Activated T-cell treated with anti-CD3 and anti-CD28 coated beads, Interleukin-2, amount 50 U/mL, for 72 hours (primary cell): ENCODE results near the gene RPL12. TPM values are rescaled to one million over a fixed set of nuclear protein-coding genes. Genes with fewer than 3 reads are reported as not detected.
A peak's percentile ranks its signal among the peaks of the same experiment; 100 is the strongest.

ENCODE experiments used
- ATAC-seq, 2 donors: fragments of 150-1000 bp; cut with Tn5 transposase; replicated peaks in 1 of 2; 2 replicates each; pipeline ENCODE4 v1.10.0; 2021; ENCODE audit warnings: moderate library complexity in 2 of 2, mild to moderate bottlenecking in 1 of 2
- DNase-seq, 2 donors: peaks; one replicate each; pipeline ENCODE4 v3.0.0; 2021 to 2022; ENCODE audit warnings: mixed read lengths in 1 of 2
- H3K27ac Mint-ChIP-seq: one replicate; pipeline ENCODE4 v1.8.0; 2022; ENCODE audit warnings: mild to moderate bottlenecking, moderate library complexity, mixed read lengths
- H3K27me3 Mint-ChIP-seq: one replicate; pipeline ENCODE4 v1.8.0; 2022; ENCODE audit warnings: low read depth, mixed read lengths
- H3K36me3 Mint-ChIP-seq, 2 donors: one replicate each; pipeline ENCODE4 v1.8.0; 2022; ENCODE audit warnings: mixed read lengths in 2 of 2, mild to moderate bottlenecking in 1 of 2; ENCODE audit not compliant: insufficient read depth in 2 of 2
- H3K4me1 Mint-ChIP-seq: one replicate; pipeline ENCODE4 v1.8.0; 2022; ENCODE audit warnings: low read depth, mixed read lengths
- H3K4me3 Mint-ChIP-seq, 2 donors: one replicate each; pipeline ENCODE4 v1.8.0; 2022; ENCODE audit warnings: mild to moderate bottlenecking in 2 of 2, mixed read lengths in 2 of 2, moderate library complexity in 2 of 2
- H3K9me3 Mint-ChIP-seq, 2 donors: one replicate each; pipeline ENCODE4 v1.8.0; 2022; ENCODE audit warnings: mixed read lengths in 2 of 2
- total RNA-seq, 2 donors: library from RNA; stranded (reverse); gene quantifications; one replicate each; pipeline ENCODE4 v1.2.3, GENCODE V29; 2022

RPL12 gene
- 1,000 to 10,000 TPM; 2,503 to 2,755 TPM for total RNA-seq

DNA sequence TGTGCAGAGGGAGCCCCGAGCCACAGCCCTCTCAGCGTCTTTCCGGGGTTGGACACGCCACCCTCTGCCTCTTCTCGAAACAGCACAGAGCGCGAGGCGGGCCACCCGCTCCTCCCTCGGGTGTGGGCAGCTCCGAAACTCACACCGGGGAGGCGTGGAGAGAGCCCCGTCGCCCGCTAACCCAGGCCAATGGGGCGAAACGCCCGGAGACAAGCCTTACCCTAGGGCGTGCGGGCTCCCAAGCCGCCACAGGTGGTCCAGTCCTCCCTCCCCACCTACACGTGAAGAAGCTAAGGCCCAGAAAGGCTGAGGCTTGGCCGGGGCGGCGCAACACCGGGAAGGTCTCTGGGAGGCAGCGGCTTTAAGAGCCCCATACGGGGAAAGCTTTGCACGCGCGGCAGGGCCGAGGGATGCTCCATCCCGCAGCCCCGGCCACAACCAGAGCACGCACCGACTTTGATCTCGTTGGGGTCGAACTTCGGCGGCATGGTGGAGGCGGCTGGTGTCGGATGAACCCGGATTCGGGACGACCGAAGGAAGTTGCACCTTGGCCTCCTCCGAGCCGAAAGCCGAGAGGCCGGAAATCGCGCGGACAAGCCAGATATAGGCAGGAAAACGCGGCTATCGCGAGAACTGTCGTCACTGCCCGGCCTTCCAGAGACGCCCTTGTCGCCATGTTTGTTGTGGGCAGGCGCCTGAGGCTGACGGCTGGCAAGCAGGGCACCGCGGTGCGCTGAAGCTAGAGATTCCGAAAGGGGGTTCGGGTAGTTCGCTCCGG, at the start of gene RPL12, which contains the start of gene LRSAM1:
RPL12 (minus strand) TSS at position 577 of the 778 bp plus-strand sequence; CDS start at position 488, 89 bp downstream.
LRSAM1 (plus strand) TSS at position 681 of the 778 bp plus-strand sequence. CDS start 3,018 bp downstream, outside the sequence.
- no peaks in the 10 kb centered on the region for H3K9me3 Mint-ChIP-seq
- no peaks in the 10 kb centered on the region for H3K27me3 Mint-ChIP-seq
- DNase-seq (peak; percentile 98 to 99), ATAC-seq (peak; percentile 74 to 75)
- peaks cover 43% of the 10 kb centered on the region for H3K4me1 Mint-ChIP-seq
- H3K36me3 Mint-ChIP-seq: peaks cover 35 to 50% of the 10 kb centered on the region in 2 donors
- peak within 1 kb of the TSS; percentile 91 to 94 for H3K4me3 Mint-ChIP-seq
- peak within 1 kb of the TSS; percentile 91 for H3K27ac Mint-ChIP-seq

DNA sequence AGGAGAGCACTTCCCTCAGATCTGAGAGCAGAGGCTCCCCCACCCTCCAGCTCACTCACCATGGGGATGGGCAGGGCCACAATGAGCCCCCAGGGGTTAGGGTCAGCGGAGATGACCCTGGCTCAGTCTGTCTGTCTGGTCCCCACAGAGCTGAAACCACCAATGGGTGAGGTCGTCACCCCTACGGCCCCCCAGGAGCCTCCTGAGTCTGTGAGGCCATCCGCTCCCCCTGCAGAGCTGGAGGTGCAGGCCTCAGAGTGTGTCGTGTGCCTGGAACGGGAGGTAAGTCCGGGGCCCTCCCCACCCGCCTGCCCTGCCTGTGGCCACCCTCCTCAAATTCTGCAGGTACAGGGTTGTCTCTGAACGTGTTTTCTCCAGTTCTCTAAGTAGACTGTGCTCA, 49.7 kb upstream of the RPL12 start:
- Mint-ChIP-seq H3K36me3 (no peaks in the 10 kb centered on the region), H3K4me3 (no peak overlapping the region), H3K27ac (no peak overlapping the region), H3K4me1 (no peaks in the 10 kb centered on the region), H3K9me3 (no peaks in the 10 kb centered on the region), H3K27me3 (no peaks in the 10 kb centered on the region)
- DNase-seq (no peak), ATAC-seq (no peak)

DNA sequence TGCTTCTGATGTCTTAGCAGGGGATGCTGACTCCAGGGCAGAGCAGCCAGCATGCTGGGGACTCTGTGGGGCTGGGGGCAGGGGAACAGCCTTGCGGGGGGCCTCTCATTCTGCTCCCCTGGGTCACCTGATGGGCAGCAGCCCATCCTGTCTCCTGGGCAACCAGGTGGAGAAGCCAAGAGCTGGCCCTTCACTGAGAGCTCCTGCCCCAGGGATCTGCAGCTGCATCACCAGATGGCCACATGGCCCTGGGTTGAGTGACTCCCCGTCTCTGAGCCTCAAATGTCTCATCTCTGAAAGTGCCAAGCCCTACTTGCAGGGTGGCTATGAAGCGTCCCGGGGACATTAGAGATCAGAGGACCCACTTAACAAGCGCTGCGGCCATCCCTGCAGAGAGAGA, 49.2 kb upstream of the RPL12 start:
- no peaks in the 10 kb centered on the region for H3K9me3 Mint-ChIP-seq
- no peak overlapping the region for H3K27ac Mint-ChIP-seq
- no peaks in the 10 kb centered on the region for H3K4me1 Mint-ChIP-seq
- no peaks in the 10 kb centered on the region for H3K27me3 Mint-ChIP-seq
- ATAC-seq: no peak
- DNase-seq: no peak
- H3K36me3 Mint-ChIP-seq: no peaks in the 10 kb centered on the region
- no peak overlapping the region for H3K4me3 Mint-ChIP-seq

DNA sequence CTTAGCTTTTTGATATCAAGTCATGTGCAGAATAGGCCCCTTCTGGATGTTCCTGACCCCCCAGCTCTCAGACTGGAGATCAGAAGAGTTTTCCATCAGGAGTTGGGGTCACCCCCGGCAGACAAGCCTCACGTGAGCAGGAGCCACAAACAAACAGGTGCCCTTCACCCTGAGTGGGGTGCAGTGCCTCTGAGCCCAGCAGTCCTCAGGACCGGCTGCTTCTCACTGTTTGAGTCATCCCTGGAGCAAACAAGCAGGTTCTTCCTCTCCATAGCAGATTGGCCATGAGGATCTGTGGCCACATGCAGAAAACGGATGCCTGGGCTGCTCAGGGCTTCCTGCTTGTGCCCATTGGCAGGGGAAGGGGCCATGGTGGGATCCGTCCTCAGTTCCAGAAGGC, 47.1 kb upstream of the RPL12 start:
- DNase-seq (no peak), ATAC-seq (no peak)
- Mint-ChIP-seq H3K27me3 (no peaks in the 10 kb centered on the region), H3K4me3 (no peak overlapping the region), H3K9me3 (no peaks in the 10 kb centered on the region), H3K27ac (no peak overlapping the region), H3K36me3 (no peaks in the 10 kb centered on the region), H3K4me1 (no peaks in the 10 kb centered on the region)

DNA sequence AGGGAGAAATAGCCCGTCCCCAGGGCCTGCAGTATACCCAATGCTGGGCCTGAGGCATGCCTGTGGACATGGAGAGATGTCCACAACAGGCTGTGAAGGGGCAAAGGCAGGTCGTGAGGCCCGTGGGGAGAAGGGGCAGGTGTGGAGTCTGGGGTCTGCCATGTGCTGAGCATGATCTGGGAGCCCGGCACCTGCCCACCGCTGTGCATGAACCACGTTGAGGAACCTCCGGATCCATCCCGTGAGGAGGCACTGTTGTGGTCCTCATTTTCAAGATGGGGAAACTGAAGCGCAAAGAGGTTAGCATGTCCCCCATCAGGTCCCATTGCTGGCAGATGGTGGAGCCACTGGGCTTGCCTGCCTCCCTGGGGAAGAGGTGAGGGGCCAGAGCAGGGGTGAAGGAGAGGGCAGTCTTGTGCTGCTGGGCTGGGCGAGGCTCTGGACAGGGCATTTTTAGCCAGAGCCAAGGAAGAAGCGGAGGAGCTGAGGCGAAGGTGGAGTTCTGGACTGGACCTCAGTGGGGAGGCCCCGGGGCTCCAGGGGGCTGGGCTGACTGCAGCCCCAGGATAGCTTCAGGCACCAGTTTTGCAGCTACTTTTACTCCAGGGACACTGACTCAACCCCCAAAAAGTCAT, 46.6 kb upstream of the RPL12 start:
- H3K4me1 Mint-ChIP-seq: no peaks in the 10 kb centered on the region
- DNase-seq: no peak
- H3K36me3 Mint-ChIP-seq: no peaks in the 10 kb centered on the region
- no peak for ATAC-seq
- H3K27ac Mint-ChIP-seq: no peak overlapping the region
- no peaks in the 10 kb centered on the region for H3K27me3 Mint-ChIP-seq
- no peaks in the 10 kb centered on the region for H3K9me3 Mint-ChIP-seq
- H3K4me3 Mint-ChIP-seq: no peak overlapping the region

DNA sequence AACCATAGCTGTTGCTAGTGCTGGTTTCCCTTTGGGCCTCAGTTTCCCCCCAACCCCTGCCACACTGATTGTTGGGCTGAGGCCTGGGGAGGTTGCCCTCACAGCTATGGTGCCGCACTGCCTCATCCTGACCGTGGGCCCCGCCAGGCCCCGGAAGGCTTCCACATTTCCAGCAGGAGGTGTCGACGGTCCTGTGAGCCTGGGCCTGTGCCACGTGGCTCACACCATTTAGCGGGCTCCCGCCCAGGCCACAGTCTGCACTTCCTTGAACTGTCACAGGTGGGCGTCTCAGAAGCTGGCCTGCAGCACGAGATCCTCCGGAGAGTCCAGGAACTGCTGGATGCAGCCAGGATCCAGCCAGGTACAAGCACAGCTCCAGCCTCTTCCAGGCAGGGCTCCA, 45.8 kb upstream of the RPL12 start:
- no peak overlapping the region for H3K27ac Mint-ChIP-seq
- ATAC-seq (no peak), DNase-seq (no peak)
- H3K27me3 Mint-ChIP-seq: no peaks in the 10 kb centered on the region
- H3K36me3 Mint-ChIP-seq: no peaks in the 10 kb centered on the region
- no peak overlapping the region for H3K4me3 Mint-ChIP-seq
- H3K9me3 Mint-ChIP-seq: no peaks in the 10 kb centered on the region
- no peaks in the 10 kb centered on the region for H3K4me1 Mint-ChIP-seq

DNA sequence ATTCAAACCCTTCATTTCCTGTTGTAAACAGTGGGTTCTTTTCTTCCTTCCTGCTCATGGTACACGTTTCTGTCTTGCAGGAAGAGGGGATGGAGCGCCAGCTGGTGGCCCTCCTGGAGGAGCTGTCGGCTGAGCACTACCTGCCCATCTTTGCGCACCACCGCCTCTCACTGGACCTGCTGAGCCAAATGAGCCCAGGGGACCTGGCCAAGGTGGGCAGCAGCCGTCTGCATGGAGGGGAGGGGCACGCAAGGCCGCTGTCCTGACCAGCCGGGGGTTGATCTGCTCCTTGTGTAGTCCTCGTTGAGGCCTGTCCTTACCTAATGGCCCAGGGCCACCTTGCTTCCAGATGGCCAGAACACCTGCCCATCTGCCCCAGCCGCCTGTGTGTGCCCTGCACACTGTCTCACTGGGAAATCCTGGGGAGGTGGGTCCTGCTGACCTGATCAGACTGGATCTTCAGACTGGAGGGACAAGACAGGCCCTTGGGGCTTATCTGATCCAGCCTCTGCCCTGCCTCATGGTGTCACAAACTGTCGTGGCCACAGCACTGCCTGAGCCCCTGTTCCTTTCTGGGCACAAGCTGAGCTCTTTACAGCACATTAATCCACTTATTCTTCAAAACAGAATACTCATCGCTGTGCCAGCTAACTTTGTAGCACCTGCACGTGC, 44.8 kb upstream of the RPL12 start:
- H3K4me1 Mint-ChIP-seq: no peaks in the 10 kb centered on the region
- no peak overlapping the region for H3K4me3 Mint-ChIP-seq
- DNase-seq (no peak), ATAC-seq (no peak)
- no peaks in the 10 kb centered on the region for H3K9me3 Mint-ChIP-seq
- H3K36me3 Mint-ChIP-seq: no peaks in the 10 kb centered on the region
- H3K27me3 Mint-ChIP-seq: no peaks in the 10 kb centered on the region
- no peak overlapping the region for H3K27ac Mint-ChIP-seq

DNA sequence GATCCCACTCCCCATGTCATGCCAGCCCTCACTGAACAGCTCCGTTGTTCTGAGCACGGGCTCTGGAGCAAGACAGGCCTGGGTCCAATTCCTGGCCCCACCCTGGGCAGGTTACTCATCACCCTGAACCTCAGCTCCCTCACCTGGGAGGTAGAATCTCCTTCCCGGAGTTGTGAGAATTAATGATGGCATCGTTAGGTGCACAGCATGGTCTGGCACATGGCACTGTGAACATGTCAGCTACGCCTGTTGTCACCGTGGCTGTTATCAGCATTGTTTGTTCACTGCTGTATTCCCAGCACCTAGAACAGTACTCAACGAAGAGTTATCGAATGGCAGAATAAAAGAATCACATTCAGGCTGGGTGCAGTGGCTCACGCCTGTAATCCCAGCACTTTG, 43.1 kb upstream of the RPL12 start:
- no peak overlapping the region for H3K4me3 Mint-ChIP-seq
- no peaks in the 10 kb centered on the region for H3K27me3 Mint-ChIP-seq
- peaks cover 0 to 2% of the 10 kb centered on the region in 2 donors for H3K36me3 Mint-ChIP-seq
- ATAC-seq (no peak), DNase-seq (no peak)
- H3K9me3 Mint-ChIP-seq: no peaks in the 10 kb centered on the region
- no peaks in the 10 kb centered on the region for H3K4me1 Mint-ChIP-seq
- no peak overlapping the region for H3K27ac Mint-ChIP-seq

DNA sequence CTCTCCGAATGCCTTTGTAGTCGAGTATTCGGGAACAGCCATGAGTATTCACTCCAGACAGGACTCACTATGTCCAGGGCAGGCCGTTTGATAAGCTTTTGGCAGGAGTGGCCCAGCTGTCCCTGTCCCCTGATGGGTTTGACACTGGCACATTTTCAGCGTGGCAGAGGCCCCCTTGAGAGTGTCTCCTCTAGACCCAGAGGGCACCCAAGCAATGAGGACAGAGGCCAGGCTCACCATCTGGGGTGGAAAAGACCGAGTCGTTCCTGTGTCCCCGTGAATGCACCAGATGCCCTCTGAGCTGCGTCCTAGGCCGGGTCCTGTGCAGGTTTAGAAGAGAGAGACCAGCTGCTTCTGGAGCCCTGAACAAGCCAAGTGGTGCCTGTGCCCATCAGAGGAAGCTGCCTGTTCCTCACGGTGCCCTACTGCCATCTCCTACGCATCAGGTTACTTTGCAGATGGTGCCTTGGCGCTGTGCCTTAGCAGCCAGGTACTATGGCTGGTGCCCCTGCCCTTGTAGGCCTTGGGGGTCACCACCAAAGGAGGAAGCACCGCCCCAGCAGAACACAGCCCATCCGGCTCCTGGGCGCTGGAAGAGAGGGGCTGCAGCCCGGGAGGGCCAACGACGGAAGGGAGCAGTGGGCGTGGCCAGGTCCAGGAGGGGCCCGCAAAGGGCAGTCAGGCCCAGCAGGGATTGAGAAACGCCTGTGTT, 42.5 kb upstream of the RPL12 start:
- Mint-ChIP-seq H3K4me1 (no peaks in the 10 kb centered on the region), H3K9me3 (no peaks in the 10 kb centered on the region), H3K27ac (no peak overlapping the region), H3K4me3 (no peak overlapping the region), H3K36me3 (peaks cover 0 to 2% of the 10 kb centered on the region in 2 donors), H3K27me3 (no peaks in the 10 kb centered on the region)
- ATAC-seq (no peak), DNase-seq (no peak)

DNA sequence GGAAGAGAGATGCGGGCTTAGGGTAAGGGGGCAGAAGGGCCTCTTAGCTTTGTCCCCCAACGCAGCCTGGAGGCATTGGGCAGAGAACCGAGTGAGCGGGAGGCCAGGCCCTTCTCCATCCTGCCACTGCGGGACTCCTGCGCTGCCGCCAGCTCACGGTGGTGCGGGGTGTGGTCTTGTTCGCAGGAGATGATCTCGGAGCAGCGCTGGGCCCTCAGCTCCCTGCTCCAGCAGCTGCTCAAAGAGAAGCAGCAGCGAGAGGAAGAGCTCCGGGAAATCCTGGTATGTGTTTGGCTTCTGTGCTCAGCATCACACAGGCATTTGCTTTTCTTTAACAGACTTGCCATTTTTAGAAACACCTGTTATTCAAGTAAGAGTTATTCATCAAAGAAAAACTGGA, 41.4 kb upstream of the RPL12 start:
- Mint-ChIP-seq H3K4me3 (no peak overlapping the region), H3K27me3 (no peaks in the 10 kb centered on the region), H3K4me1 (no peaks in the 10 kb centered on the region), H3K27ac (no peak overlapping the region), H3K9me3 (no peaks in the 10 kb centered on the region), H3K36me3 (peaks cover 0 to 2% of the 10 kb centered on the region in 2 donors)
- ATAC-seq (no peak), DNase-seq (no peak)

DNA sequence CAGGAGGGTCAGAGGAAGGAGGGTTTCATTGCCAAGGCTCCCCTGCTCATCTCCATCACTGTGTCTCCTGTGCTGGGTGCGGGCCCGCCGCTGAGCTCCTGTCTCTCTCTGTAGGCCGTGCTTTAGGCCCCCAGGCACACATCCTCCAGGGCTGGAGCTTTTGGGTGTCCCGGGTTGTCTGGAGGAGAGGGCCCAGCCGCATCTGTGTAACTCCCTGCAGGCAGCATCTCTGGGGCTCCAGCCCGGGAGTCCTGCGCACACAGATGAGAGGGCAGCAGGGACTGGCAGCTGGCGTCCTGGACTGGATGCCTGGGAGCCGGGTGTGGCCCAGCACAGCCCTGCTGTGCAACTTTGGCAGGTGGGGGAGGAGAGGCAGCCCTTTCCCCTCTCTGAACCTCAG, 40.3 kb upstream of the RPL12 start:
- no peaks in the 10 kb centered on the region for H3K27me3 Mint-ChIP-seq
- no peak overlapping the region for H3K27ac Mint-ChIP-seq
- no peaks in the 10 kb centered on the region for H3K4me1 Mint-ChIP-seq
- no peak overlapping the region for H3K4me3 Mint-ChIP-seq
- DNase-seq: no peak
- H3K36me3 Mint-ChIP-seq: peaks cover 0 to 2% of the 10 kb centered on the region in 2 donors
- no peaks in the 10 kb centered on the region for H3K9me3 Mint-ChIP-seq
- ATAC-seq: peak in 1 of 2 donors; percentile 22

DNA sequence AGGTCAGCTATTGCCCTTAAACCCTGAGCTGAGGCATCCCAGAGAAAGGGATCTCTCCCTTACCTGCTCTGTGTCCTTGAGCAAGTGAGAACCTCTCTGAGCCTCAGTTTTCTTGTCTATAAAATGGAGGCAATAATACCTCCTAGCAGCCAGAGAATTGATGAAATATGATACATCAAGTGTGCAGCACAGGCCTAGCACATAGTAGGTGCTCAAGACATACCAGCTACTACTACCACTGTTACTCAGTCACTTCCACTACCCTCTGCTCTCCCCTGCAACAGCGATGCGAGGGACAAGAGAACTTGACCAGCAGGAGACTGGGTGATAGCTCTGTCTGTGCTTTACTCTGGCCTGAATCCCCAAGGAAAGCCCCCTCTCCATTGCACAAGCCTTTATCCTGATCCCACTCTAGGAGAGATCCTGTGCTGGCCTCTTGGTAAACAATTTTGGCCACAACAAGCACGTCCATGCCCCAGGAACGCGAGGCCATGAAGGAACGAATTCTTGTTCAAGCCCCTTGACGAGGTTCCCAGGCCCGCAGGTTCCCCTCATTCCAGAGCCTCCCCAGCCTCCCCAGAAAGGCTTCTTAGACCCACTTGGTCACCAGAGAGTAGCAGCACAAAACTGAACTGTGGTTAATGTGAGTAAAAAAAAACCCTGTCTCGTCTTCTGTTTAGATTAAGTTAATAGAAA, 39.5 kb upstream of the RPL12 start:
- H3K4me3 Mint-ChIP-seq: no peak overlapping the region
- no peaks in the 10 kb centered on the region for H3K9me3 Mint-ChIP-seq
- no peak overlapping the region for H3K27ac Mint-ChIP-seq
- H3K4me1 Mint-ChIP-seq: no peaks in the 10 kb centered on the region
- ATAC-seq (no peak), DNase-seq (no peak)
- no peaks in the 10 kb centered on the region for H3K27me3 Mint-ChIP-seq
- peaks cover 0 to 4% of the 10 kb centered on the region in 2 donors for H3K36me3 Mint-ChIP-seq
